ENCODE results near the gene SIPA1L3.

DNA sequence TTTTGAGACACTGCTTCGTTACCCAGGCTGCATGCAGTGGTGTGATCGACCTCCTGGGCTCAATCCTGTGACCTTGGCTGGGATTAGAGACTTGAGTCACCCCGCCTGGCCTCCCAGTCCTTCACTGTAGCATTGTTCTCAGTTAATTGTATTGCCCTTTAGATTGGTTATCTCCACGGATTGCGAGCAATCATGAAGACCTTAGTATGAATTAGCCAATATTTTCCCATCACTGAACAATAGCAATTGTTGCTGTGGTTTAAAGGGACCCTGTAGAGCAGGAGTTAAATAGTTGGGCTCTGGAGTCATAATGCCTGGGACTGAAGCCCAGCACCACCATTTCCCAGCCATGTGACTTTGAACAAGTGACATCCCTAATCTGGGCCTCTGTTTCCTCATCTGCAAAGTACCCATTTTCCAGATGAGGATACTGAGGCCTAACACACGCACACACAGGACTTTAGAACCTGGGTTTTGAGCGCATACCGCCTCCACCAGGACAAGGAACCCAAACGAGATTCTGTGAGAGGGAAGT, 340.8 kb downstream of the SIPA1L3 start:
- TF ChIP-seq, protein P1, sequence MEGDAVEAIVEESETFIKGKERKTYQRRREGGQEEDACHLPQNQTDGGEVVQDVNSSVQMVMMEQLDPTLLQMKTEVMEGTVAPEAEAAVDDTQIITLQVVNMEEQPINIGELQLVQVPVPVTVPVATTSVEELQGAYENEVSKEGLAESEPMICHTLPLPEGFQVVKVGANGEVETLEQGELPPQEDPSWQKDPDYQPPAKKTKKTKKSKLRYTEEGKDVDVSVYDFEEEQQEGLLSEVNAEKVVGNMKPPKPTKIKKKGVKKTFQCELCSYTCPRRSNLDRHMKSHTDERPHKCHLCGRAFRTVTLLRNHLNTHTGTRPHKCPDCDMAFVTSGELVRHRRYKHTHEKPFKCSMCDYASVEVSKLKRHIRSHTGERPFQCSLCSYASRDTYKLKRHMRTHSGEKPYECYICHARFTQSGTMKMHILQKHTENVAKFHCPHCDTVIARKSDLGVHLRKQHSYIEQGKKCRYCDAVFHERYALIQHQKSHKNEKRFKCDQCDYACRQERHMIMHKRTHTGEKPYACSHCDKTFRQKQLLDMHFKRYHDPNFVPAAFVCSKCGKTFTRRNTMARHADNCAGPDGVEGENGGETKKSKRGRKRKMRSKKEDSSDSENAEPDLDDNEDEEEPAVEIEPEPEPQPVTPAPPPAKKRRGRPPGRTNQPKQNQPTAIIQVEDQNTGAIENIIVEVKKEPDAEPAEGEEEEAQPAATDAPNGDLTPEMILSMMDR (IDR thresholded peaks at IDR 0.05; ENCODE audit: insufficient read depth, low read length, poor library complexity, severe bottlenecking): no peak
- TF ChIP-seq EZH2phosphoT487 (conservative IDR thresholded peaks at IDR 0.05; ENCODE audit: low read length): no peak

Measured in SU-DHL-6 (cell line).